Measurements from ENCODE around the gene LRP2.

LRP2 gene

DNA sequence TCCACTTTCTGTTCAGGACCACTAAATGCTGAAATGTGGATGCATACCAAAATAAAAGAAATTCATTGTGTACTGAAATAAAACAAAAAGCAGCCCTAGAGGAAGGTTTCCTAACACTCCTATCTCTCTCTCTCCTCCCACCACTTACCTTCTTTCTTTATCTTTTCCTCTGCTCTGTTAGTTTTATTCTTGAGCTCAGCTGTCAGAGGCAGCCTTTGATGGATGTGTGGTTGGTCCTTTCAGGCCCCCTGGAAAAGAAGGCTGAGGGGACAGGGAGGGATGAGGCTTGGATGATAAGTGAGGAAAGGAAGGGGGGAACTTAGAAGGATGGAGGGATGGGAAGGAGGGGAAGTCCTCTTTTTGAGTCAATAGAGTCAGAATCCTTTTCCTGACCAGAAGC is 245.3 kb downstream of the LRP2 start:
- DNase-seq, result no peak

DNA sequence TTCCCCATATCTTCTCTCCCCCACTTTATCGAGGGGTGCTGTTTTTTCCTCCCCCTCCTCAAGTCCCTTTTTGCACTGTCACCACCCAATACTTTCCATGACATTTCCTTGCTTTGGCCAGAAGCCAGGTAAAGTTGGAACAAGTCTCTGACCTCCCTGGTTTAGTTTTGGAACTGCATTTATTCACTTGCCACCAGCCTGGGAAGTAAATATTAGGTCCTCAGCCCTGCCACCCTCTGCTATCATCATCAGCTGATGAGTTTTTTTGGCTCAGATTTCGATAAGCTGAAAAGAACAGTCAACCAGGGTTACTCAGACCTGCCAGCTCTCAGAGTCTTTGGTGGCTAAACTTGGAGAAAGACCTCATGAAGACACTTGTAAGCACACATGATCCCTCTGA is 246.0 kb downstream of the LRP2 start:
- DNase-seq, result no peak

DNA sequence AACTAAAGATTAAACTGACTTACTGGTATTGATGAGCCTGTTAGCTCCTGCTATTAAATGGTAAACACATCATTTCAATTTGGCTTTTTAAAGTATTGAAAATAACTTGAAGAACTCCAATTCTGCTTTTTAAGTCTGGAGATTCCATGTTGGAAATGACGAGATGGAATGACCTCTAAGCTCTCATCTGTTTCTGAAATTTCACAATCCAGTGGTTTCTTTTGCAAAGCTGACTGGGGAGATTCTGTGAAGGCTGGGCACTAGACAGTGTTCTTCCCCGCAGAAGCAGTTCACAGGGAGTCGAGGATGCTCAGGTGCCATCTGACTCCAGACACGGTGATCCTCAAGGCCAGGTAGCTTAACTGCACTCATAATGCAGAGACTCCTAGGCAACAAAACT is 248.3 kb downstream of the LRP2 start:
- no peak for DNase-seq

DNA sequence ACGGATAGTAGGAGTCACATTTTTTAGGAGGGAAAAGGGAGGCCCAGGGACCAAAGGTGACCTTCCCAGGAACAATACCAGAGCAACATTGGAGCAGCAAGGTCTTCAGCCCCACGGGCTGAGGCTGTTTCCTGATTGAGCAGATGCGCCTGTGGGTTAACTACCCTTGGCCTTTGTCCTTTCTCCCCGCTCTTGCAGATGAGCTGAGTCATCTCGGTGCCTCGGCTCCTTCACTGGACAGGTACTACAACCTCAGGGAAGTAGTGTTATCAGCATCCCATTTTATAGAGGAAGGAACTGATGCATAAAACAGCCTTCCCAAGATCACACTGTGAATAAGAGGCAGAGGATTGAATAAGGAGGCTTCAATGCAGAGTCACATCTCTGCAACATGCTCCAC is 249.5 kb downstream of the LRP2 start:
- no peak for DNase-seq

DNA sequence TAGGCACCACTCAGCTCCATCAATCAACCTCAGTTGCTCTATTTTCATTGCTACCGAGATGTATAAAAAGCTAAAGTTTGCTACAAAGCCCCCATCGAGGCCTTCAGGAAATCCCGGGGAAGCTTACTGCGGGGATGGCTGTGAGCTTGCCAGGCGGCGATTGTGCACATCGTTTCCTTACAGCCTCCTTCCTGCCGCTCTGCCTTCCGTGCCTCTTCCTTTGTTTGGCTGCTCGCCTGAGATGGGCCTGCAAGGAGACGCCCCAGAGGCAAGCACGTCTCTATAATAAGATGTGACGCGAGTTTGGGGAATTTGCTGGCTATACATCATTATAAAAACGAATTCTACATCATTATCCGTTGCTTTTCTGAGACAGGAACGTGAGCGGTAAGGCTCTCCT is 251.4 kb downstream of the LRP2 start:
- DNase-seq, result peak; percentile 84

DNA sequence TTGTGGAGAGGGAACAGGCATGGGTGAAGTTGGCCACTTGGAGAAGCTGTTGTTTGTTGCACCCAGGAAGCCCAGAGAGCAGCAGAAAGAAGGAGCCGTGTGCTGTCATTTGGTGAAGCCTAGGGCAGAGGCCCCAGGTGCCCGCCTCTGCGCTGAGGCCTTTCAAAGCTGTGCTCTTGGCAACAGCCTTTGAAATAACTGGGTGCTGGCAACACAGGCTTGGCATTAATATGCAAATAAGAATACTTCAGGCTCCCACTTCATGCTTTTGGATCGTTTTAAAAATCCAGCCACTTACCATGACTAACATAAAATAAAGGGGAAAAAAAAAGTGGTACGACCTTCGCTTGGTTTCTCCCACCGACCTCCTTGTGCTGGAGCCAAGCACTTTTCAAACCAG is 251.9 kb downstream of the LRP2 start:
- DNase-seq, result no peak

DNA sequence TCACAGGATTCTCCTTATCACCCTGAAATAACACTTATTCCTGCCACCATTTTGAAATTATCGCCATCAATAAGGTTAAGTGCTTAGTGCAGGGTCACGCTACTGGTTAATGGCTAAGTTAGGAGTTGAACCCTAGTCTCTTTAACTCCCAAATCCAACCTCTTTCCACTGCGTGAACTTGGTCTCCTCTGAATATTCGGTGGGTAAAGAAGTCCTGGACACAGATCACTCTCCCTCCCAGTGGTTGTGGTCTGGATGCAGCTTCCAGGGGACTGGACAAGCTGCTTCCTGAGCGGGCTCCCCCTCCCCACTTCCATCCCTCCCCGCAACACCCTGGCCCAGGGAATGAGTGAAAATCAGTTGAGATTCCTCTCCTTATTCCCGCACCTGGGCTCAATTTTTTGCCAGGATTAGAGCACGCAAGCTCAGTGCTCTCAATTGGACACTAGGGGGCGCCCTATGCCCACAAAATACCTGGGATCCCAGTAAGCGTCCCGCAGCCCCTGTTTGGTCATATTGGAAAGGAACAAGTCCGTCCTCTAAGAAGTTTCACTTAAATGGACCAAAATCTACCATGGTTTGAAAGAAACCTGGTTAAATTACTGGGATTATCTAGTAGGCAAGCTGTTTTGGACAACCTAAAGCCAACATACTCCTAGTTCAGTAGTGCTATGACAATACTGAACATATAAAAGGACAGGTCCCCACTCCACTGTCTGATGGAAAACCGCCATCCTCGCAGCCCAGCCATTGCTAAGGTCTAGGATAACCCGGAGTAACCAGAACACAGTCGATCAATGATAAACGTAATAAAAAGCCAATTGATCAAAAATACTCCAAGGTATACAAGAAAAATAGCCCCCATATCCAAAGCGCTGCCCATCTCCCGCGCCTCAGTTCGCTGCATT is 252.6 kb downstream of the LRP2 start:
- DNase-seq, result peak; percentile 95

DNA sequence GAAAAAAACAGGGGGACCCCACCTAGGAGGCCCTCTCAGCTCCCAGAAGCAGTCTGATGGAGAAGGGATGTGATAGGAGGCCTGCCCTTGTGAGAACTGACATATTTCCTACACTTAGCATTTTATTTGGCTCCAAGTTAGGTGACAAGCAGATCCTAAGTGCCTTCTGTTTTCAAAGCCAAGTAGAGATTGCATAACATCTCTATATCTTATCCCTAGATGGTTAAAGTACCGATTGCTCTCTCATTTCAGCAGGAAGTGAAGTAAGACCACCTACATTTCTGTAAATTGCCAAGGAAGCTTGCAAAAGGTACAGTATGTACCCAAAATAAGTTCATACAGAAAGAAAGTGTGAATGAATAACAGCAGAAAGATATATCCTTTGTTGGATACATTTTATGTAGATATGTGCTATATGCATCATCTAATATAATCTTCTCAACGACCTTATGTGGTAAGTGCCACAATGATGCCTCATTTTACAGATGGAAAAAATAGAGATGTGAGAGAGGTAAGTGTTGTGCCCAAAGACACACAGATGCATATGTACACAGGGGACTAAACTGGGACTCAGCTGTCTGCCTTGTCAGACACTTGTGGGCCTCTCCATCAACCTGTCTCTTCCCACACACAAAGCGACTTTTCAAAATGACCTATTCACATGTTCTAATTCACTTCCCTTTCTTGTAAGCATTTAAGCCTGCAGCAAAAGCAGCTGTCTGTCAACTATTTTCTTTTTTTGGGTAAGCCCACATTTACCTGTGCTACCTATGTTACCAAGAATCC is 254.0 kb downstream of the LRP2 start:
- no peak for DNase-seq

DNA sequence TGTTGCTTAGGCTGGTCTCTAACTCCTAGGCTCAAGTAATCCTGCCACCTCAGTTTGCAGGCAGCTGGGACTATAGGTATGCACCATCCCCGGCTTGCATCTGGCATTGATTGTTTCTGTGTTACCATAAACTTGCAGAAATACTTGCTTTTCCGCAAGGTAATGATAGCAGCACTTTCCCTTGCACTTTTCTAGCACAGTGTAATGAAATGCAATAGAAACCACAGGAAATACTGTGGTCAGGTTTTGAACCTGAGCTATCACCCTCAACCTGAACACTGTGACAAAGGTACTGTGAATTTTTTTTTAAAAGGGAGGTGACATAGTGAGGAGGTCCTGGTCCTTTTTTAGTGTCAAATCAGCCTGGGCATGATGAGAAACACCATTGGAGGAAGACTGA is 254.7 kb downstream of the LRP2 start:
- no peak for DNase-seq

DNA sequence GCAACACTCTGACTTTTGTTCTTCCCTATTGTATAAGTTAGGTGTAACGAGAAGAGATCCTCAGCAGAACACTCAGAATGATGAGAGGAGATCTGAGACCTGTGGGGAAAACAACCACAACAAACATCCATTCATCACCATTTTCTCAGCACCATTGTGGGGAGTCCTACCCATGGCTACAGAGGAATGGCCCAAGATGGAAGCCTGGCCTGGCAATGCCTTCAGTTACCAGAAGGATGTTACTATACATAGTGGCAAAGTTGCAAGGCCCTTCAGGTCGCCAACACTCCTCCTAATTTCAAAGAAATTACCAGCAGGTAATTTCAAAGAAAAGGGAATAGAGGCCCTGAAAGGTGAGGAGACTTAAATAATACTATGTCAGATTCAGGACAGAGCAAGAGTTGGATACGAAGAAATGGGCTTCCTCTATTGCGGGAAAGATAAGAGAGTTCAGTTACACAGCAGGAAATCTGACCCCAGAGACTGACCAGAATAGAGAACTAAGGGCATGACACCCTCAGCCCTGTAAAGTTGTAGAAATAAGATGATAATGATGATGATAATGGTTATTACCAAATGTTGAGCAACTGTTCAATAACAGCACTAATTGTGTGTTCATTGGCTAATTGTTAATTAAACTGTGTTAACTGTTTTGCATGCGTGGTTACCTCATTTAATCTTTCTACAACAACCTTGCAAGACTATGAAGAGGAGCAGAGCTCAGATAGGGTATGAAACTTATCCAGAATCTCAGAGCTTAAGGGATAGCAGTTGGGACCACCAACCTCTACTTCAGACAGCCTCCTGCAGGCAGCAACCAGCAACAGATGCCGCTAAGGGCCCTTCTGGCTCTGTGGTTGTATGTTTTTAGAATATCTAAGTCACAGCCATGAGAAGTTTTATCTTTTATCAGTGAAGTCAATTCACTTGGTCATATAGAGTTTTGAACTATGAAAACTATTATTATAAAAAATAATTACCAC is 255.5 kb downstream of the LRP2 start:
- DNase-seq, result no peak

DNA sequence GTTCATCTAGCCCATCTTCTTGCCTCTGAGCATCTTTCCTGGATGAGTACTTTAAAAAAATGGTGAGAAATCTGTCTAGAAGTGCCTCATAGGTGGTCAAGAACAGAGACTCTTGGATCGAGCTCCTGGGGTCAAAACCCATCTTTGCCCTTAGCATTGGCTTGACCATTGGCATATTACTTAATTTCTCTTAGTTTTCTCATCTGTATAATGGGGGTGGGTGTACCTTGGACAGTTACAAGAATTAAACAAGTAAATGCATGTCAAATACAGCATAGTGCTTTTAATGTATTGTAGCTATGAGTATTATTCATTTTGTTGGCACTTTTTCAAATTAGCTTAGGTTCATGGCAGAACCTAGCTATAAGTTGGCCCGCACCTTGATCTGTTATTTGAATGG is 256.2 kb downstream of the LRP2 start:
- no peak for DNase-seq

DNA sequence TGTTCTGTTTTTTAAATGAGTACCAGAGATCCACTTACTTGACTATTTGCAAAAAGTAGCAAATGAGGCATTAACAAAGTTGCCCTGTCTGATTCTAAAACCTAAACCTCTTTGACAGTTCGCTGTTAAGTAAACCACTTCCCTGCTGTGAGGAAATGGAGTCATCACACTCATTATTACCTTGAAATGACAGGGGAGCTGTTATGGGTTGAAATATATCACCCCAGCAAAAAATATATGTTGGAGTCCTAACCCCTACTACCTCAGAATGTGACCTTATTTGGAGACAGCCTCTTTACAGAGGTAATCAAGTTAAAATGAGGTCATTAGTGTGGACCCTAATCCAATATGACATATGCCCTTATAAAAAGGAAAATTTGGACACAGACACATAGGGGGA is 256.9 kb downstream of the LRP2 start:
- peak; percentile 92 for DNase-seq

DNA sequence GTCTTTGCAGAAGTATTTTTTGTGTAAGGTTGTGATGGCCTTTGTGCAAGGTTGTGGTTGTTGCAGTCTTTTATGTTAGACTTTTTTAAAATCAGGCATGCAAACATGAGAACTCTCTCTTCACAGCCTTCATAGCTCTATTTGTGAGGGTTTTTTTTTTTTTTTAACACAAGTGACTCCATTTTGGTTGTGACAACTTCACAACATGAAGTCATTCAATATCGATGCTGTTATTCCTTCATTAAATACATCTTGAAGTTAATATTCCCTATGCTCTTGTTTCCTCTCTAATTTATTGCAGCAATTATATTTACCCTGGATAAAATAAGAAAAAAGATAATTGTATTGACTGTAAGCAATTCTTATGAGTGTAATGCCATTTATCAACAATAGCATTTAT is 257.5 kb downstream of the LRP2 start:
- DNase-seq, result peak; percentile 56

DNA sequence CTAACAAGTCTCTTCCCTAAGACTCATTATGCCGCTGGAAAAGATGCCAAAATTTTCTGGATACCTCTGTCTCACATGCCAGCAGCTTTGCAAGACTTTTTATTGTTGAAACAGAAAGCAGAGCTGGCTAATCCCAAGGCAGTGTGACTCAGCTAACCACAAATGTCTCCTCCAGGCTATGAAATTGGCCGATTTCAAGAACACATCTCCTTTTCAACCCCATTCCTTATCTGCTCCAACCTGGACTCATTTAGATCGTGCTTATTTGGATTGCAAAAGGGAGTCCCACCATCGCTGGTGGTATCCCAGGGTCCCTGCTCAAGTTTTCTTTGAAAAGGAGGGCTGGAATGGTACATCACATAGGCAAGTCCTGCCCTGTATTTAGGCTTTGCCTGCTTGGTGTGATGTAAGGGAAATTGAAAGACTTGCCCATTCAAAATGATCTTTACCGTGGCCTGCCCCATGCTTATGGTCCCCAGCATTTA is 266.7 kb downstream of the LRP2 start:
- no peak for DNase-seq

DNA sequence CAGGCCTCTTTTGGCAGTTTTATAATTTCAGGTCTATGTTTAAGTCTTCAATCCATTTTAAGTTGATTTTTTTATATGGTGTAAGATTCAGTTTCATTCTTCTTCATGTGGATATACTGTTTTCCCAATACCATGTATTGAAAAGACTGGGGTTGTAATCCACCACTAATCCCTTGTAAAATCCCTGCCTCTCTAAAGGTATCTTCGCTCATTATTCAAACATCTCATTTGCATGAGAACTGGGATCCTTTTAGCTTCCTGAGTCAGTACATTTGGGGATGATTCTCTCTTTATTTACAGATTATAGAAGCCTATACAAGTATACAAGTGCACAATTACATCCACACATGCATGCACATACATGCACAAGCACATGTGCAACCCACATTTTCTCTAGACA is 267.7 kb downstream of the LRP2 start:
- no peak for DNase-seq

DNA sequence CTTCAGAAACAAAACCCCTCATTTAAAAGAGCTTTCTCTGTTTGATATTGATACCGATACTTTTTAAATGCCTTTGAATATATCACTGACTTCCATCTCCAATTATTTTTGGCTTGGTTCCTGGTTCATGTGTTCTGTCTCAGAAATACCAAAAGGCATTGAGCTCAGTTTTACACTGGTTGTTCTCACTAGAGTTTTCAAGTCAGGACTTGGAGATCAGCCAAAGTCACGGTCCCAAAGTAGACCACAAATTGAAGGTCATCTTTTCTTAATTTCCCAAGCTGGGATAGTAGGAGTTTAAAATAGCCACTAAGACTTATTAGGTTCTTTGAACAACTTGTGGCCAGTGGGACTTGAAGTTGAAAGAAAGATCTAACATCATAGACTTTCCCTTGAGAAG is 268.8 kb downstream of the LRP2 start:
- no peak for DNase-seq

DNA sequence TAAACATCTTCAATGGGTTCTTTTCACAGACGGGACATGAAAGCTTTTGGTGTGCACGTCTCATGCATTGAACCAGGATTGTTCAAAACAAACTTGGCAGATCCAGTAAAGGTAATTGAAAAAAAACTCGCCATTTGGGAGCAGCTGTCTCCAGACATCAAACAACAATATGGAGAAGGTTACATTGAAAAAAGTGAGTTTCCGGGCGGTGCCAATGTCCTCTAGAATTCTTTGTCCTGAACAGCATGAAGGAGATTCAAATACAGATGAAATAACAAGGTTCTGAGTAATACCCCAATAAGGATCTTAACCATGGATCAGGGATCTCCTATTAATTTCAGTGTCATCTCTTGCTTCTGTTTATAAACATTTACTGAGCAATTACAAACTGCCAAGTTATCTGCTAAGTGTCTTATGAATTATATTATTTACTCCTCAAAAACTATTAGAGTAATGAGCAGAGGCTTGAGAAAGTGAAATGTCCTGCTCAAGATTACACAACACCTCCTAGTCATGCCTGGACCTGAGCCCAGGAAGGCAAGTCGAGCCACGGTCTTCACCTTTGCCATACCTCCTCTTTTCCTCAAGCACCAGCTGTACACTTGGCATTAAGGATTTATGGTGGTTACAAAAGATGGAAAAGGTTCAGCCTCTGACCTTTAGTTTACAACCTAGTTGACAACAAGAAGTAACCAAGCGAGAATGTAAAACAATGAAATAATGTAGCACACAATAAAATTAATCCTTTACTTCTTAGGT is 270.4 kb downstream of the LRP2 start:
- no peak for DNase-seq

DNA sequence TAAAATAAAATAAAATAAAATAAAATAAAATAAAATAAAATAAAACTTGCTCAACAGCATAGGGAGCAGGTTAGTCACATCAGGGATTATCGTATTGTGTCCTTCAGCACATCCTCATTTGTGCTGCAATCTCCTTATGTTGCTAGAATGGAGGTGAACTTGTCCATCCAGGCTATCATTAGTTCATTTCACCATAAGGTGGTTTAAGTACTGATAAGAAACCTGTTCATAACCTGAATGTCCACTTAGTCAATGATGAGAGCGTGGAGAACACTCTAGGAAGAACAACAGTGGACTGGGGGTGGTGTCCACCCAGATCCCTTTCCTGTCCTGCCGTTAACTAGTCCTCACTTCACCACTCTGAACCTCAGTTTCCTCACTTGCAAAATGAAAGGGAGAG is 271.1 kb downstream of the LRP2 start:
- DNase-seq, result no peak

DNA sequence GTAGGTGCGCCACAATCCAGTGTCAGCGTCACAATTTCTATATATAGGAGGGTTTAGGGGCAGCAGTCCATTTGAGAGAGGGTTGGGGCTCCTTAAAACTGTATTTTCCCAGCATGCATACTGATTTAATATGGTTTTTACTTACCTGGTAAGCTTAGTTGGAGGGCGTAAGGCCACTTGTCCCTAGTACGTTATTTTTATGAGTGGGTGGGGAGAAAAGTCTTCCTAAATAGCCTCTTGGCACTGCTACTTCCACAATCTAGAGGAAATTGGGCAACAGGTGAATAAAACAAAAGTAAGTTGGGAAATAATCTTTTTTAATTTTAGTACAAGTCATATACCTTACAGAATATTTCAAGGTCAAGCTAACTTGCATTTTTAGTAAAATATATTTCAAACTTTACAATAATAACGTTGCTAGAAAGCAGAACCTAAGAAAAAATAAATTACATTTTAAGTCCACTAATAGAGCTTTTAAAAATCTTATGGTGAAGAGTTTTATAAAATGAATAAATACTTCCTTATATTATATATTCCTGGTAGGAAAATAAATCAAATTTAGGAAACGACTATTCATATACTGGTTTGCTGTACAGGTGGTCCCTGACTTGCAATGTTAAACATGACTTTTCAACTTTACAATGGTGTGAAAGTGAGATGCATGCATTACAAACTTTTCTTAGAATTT is 272.1 kb downstream of the LRP2 start:
- DNase-seq, result no peak

DNA sequence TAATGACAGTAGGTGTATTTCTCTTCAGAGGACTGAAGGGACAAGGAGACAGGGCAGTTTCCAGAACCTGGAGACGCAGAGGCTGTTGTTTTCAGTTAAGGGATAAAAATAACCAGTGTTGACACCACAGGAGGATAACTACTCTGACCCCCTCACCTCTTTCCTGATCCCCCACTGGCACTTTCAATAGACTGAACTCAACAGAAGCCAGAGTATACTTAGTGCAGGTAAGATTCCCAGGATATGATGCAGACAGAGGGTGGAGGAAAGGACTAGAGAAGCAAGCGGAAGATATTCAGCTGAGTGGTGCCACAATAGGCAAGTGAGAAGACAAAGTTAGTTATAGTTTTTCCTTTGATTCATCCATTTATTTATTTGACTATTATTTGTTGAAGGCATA is 273.2 kb downstream of the LRP2 start:
- no peak for DNase-seq

DNA sequence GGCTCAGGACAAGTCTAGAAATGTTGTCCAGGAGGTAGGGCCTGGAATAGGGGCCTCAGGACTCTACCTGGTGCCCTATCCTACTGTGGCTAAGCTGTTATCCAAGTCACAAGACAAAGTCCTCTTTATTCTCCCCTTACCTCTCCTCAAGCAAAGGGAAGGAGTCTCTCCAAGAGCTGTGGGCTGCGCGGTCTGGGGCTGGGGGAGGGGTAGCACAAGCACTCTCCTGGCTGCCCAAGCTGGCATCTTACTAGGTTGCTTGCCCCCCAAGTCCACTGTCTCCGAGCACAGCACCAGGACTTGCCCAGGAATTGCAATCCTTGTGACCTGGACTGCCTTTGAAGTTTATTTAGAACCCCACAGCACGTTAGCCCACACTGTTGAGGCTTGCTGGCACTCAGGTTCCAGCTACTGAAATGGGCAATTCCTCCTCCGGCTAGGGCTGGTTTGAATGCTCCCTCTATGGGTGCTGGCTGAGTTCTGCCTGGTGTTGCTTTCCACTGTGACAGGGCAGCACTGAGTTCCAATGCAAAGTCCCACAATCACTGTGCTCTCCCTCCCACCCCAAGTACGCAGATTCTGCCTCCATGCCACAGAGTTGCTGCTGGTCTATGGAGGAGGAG is 274.5 kb downstream of the LRP2 start:
- no peak for DNase-seq

Data from eye (tissue), 1 donor.